IPS DF 19.7 (cell line): ENCODE measurements around the gene WDR70.
"Not testable (repeated sequence)": the region's sequence is repeated elsewhere in the genome, so short reads cannot be mapped to it uniquely, and the experiment has no call there.

Experiments
- DNase-seq: peaks from one replicate; pipeline ENCODE4 v3.0.0-alpha.2; 2013; ENCODE audit warnings: low read depth, low spot score

Gene WDR70

DNA sequence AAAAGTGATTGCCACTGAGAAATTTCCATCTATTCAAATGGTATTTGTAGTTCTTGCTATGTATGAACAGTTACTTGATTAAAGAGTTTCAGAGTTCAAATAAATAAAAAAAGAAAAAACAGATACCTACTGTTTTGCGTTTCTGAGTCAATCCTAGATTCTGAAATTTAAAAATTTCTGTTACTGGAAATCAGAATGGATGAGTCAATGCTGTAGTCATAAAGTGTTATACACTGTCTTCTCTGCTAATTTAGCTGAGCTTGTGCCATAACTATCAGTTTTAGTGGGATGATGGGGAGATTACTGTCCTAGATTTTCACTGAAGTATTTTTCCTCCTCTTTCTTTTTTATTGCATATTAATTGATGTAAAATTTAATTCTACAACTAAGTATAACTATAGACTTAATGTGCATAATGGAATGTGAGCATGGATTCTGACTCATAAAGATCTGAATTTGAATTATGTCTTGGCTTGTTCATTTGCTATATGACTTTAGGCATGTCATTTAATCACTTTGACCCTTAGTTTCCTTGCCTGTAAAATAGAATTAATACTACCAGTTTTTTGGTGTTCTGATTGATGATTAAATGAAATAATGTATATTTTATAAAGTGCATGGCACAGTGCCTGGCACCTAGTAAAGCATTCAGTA, 75.4 kb downstream of the WDR70 start:
- DNase-seq: not testable (repeated sequence)

DNA sequence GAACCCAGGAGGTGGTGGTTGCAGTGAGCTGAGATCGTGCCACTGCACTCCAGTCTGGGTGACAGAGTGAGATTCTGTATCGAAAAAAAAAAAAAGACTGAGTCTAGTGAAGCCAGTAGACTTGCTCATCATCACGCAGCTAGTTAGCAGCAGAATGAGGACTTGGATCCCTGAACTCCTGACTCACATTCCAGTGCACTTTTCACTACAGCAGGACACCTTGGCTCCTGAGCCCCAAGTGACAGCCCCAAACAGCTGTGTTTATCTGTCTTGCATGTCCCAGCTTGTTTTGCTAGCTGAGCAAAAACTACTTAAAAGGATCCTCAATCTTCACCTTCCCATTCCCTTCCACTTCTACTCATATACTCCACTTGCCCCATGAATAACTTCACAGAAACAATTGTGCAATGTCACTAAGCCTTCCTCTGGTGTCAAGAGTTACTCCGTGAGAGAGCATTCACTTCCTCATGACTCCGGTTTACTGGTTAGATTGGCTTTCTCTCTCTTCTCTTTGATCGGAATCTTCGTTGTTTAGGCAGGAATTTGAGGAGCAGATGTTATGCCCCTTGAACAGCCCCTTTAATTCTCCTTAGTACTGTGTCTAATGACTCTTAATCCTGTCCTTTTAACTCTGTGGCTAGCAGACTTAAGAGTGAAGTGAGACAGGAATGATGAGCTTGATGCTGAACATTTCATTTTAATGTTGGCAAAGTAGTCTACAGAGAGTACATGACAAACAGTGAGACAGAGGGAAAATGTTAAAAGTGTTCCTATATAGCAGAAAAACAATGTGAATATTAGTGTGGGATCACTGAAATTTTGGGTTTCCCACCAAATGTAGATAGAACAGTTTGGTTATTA, 84.3 kb downstream of the WDR70 start:
- not testable (repeated sequence) for DNase-seq

DNA sequence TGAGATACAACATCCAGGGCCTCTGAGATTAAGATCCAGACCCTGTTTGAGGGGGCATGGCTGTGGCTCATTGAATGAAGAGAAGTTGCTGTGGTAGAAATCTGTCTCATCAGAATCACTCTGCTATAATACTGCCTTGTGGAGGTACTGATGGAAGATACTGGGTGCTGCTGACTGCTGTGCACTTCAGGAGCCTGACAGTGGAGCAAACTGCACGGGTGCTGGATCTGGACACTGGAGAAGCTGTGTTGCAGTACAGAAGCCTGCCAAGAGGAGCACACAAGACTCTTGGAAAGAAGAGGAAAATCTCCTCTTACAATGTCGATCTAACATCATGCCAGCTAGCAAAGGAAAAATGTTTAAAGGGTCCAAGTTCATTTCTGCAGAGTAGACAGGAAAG, 85.5 kb downstream of the WDR70 start:
- not testable (repeated sequence) for DNase-seq

GRCh38 chr5:37469383-37469782, 90.3 kb downstream of the WDR70 start:
- DNase-seq: not testable (repeated sequence)

DNA sequence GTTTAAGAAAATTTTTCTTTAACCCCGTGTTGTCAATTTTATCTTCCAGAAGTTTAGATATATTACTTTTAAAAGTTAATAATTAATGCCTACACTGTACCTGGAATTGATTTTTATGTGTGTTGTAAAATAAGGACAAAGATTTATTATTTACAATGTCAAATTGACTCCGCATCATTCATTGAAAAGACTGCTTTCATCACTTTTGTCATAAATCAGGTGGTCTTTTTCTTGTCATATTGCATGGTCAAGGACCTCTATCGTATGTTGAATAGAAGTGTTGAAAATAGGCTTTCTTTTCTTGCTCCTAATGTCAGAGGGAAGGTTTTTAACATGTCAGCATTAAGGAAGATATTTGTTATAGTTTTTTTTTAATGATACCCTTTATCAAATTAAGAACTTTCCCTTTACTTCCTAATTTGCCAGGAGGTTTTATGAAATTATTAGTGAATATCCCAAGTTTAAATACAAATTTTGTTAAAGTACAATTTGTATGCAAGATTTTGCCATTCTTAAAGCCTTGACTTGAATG, 92.6 kb downstream of the WDR70 start:
- DNase-seq: no peak

DNA sequence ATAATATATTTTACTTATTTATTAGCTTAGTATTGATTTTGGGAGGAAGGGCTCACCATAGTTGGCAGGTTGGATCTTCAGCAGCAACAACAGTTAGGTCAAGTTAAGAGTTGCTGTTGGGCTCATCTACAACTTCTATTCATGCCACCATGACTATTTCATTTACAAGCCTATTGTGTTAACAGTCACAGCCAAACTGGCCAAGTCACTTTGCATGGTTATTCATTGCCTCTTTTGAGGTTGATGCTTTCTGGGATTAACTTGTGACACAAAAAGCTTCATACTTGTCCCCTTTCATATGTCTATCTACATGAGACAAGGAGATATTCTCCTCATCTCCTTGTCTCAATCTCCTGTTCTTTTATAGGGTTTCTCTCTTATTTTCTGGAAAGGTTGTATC, 98.3 kb downstream of the WDR70 start:
- DNase-seq: peak; percentile 9

GRCh38 chr5:37478121-37478894, 99.2 kb downstream of the WDR70 start:
- no peak for DNase-seq

DNA sequence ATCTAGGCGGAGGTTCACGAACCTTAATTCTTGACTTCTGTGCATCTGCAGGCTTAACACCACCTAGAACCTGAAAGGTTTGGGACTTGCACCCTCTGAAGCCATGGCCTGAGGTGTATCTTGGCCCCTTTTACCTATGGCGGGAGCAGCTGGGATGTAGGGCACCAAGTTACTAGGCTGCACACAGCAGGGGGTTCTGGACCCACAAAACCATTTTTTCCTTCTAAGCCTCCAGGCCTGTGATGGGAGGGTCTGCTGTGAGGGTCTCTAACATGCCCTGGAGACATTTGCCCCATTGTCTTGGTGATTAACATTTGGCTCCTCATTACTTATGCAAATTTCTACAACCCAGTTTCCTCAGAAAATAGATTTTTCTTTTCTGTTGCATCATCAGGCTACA, 102.3 kb downstream of the WDR70 start:
- DNase-seq: not testable (repeated sequence)

DNA sequence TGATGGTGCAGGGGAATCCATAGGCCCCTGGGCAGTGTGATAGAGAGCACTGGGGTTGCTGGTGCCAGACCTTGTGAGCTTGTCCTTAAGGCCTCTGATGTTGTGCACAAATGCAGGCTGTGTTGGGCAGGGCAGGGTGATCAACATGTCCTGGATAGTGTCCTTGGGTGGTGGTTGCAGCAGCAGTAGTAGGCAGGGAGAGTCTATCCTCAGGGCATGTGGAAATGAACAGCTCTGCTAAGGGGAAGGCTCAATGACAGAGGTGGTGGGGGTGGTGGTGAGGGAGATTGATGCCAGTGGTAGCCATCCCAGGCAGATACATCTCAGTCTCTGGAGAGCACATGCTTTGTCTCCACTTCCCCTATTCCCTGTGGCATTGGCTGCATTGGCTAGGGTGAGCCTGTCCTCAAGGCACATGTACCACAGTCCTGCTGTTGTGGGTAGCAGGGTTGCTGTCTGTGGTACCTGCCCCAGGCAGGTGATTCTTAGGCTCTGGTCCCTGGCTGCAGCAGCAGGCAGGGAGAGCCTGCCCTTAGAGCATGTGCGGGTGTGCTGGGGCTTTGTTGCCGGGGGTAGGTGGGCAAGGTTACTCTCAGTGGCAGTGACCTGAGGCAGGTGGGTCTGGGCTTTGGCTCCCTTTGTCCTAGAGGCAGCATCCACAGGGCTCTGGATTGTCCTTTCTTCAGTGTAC, 111.1 kb downstream of the WDR70 start:
- no peak for DNase-seq

GRCh38 chr5:37490931-37491330, 111.8 kb downstream of the WDR70 start:
- no peak for DNase-seq

GRCh38 chr5:37492778-37493555, 113.8 kb downstream of the WDR70 start:
- no peak for DNase-seq

- no peak for DNase-seq
Observed at GRCh38 chr5:37494756-37495155, 115.6 kb downstream of the WDR70 start.

- no peak for DNase-seq
Observed at GRCh38 chr5:37495210-37495609, 116.1 kb downstream of the WDR70 start.

DNA sequence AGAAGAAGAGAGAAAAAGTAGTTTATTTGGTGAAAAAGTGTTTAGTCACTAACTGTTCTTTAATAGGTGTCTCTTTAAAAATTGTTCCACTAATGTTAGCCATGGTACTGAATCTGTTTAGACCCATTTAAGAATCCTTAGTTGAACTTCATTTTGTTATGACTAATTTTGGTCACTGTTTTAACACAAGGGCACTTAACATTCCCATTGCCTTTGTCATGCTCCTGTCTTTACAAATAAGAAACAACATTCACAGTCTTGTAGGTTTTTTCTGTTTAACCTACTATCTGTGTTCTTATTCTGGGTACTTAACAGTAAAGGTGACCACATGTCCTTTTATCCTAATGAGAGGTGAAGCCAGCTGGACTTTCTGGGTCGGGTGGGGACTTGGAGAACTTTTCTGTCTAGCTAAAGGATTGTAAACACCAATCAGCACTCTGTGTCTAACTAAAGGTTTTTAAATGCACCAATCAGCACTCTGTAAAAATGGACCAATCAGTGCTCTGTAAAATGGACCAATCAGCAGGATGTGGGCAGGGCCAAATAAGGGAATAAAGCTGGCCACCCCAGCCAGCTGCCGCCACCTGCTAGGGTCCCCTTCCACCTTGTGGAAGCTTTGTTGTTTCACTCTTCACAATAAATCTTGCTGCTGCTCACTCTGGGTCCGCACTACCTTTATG, 116.7 kb downstream of the WDR70 start:
- DNase-seq: no peak

- DNase-seq: no peak
Observed at GRCh38 chr5:37496902-37497445, 117.9 kb downstream of the WDR70 start.

DNA sequence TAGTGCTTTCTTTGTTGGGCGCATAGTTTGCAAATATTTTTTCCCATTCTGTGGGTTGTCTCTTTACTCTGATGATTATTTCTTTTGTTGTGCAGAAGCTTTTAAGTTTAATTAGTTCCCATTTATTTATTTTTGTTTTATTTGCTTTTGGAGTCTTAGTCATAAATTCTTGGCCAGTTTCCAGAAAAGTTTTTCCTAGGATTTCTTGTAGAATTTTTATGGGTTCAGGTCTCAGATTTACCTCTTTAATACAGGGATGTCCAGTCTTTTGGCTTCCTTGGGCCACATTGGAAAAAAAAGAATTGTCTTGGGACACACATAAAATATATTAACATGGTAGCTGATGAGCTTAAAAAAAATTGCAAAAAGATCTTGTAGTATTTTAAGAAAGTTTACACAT, 122.0 kb downstream of the WDR70 start:
- no peak for DNase-seq

DNA sequence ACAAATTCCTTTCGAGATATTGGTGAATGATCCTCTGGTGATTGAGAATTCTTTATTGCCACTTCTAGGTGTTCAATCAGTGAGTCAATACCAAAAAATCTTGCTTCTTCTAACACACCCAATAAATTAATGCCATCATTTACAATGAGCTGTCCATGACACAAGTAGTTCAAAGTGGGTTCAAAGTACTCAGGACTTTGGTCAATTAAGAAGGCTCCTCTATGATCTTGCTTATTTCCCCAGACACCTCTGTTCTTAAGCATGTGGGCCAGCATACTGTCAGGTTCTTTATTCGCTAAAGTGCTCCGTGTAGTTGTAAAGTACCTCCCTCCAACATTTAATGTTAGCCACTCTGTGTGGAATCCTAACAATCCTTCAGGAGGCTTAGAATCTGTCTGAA, 127.1 kb downstream of the WDR70 start:
- DNase-seq: no peak

GRCh38 chr5:37506722-37507121, 127.6 kb downstream of the WDR70 start:
- no peak for DNase-seq

DNA sequence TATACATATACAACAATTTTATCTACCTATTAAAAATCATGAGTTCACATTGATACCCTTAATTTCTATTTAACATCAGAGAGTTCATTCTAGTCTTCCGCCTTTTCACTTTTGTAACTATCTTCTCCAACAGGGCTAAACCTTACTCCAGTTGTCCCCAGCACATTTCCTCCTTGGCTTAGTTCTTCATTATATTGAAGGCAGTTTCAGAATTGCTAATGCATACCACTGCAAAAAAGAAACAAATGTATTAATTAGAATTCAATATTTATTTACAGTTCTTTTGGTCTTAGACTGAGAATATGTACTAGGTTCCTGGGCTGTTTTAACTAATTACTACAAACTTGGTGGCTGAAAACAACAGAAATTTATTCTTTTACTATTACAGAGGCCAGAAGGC, 132.5 kb downstream of the WDR70 start:
- DNase-seq: no peak

- no peak for DNase-seq
Observed at GRCh38 chr5:37514946-37515345, 135.8 kb downstream of the WDR70 start.
